Activated CD4-positive, alpha-beta T cell treated with anti-CD3 and anti-CD28 coated beads, Interleukin-10, Interleukin-2, amounts not matched to agents 100 ng/mL and 50 ng/mL, durations not matched to agents 16 hours and 8 hours (primary cell): ENCODE measurements around the gene TDO2.
"Not testable (repeated sequence)": the region's sequence is repeated elsewhere in the genome, so short reads cannot be mapped to it uniquely, and the experiment has no call there.

ENCODE experiments used
- DNase-seq: peaks from one replicate; pipeline ENCODE4 v3.0.0-alpha.2; 2020

Gene TDO2

DNA sequence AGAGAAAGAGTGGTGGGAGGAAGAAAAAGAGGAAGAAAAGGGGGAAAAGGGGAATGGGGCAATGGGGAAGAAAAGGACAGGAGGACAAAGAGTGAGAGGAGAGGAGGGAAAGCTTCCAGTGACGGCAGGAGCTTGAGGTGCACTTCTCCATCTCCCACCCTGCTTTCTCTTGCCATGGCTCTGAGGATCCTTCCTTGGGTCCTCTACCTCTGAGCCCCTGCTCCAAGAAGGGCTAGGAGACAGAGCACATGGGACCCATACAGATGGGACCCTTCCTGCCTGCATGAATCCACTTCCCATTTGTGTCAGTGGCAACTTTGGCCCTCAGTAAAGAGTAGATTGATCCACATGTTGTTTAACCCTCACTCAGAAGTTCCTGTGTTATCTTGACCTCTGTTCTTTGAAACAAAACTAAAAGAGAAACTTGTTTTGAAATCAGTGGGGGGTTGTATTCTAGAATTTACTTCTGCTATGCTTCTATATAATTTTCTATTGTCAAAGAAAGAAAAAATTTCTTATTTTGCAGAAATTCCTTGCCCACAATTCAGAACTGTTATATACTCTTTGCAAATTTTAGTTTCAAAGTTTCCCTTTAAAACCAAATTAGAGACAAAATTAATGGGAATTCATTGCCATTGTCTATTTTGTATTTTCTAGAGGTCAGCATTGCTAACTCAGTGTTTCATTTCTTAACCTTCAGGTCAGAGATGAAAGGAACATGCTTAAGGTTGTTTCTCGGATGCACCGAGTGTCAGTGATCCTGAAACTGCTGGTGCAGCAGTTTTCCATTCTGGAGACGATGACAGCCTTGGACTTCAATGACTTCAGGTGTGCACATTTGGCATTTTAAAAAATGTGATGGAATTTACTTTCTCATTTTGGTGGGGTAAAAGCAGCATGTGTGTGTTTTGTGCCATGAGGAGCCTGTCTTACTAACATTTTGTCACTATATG is 5.0 kb downstream of the TDO2 start:
- DNase-seq = no peak

DNA sequence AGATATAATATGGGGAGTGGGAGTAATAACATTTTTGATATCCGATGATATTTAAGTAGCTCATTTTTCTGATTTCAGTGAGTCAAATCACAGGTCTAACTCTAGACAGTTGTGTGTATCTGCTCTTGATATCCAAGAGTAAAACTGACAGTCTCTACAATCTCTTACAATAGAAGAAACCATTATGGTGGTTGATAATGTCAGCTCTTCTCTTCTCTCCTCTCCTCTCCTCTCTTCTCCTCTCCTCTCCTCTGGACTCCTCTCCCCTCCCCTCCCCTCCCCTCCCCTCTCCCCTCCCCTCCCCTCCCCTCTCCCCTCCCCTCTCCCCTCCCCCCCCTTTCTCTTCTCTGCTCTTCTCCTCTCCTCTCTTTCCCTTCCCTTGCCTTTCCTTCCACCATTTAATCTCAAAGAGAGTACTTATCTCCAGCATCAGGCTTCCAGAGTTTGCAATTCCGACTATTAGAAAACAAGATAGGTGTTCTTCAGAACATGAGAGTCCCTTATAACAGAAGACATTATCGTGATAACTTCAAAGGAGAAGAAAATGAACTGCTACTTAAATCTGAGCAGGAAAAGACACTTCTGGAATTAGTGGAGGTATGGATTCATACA is 6.2 kb downstream of the TDO2 start:
- DNase-seq = no peak

GRCh38 chr4:155911905-155912304 is 8.4 kb downstream of the TDO2 start:
- peak; percentile 18 for DNase-seq

- no peak for DNase-seq
These were observed 11.3 kb downstream of the TDO2 start for GRCh38 chr4:155914782-155915181.

DNA sequence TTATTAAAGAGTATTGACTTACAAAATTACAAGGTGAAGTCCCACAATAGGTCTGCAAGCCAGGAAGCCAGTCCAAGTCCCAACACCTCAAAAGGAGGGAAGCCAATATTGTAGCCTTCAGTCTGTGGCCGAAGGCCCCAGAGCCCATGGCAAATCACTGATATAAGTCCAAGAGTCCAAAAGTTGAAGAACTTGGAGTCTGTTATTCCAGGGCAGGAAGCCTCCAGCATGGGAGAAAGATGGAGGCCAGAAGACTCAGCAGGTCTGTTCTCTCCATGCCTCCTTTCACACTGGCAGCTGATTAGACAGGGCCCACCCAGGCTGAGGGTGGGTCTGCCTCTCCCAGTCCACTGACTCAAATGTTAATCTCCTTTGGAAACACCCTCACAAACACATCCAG is 18.1 kb downstream of the TDO2 start:
- DNase-seq = no peak

- DNase-seq = no peak
These were observed 21.1 kb downstream of the TDO2 start for GRCh38 chr4:155924637-155925036.

DNA sequence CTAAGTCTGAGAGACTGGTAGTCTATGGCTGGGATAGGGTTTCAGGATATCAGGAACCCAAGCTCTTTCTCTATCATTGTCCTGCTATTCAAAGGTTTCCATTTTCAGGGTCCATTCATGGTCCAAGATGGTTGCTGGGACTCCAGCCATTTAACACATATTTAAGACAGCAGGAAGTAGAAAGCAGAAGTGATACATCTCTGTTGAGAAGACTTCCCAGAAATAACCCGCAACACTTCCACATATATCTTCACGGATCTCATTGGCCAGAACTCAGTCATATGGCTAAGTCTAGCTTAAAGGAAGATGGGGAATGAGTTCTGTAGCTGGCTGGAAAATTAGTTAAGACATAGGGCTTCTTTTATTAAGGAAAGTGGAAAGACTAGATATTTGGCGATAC is 26.3 kb downstream of the TDO2 start:
- no peak for DNase-seq

- DNase-seq = no peak
These were observed 26.8 kb downstream of the TDO2 start for GRCh38 chr4:155930330-155930729.

GRCh38 chr4:155931634-155932033 is 28.1 kb downstream of the TDO2 start:
- DNase-seq = no peak

DNA sequence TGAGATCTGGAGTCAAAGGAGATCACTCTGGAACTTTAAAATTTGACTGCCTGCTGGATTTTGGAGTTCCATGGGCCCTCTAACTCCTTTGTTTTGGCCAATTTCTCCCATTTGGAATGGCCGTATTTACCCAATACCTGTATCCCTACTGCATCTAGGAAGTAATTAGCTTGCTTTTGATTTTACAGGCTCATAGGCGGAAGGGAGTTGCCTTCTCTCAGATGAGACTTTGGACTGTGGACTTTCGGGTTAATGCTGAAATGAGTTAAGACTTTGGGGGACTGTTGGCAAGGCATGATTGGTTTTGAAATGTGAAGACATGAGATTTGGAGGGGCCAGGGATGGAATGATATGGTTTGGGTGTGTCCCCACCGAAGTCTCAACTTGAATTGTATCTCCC is 31.1 kb downstream of the TDO2 start:
- DNase-seq = not testable (repeated sequence)

DNA sequence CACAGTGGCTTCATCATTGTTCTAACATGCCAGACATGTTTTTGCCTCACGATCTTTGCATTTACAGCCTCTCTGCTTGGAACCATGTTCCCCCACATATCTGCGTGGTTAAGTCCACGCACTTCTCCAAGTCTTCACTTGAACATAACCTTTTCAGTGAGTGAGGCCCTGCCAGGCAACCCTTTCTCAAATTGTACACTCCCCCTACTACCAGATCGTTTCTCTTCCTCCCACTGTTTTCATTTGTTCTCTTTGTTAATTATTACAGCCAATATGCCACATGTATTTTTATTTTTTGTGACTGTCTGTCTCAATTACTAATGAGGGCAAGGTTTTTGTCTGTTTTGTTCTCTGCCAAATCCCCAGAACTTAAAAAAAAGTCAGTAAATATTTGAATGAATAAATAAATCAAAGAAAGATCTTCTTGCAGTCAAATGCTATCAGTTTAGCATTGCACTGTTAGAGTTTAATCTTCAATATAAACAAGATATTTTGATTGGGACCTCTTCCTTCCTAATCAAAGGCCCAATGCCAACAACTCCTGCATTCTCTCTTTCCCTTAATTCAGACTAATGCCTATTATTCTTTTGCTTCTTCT is 32.0 kb downstream of the TDO2 start:
- no peak for DNase-seq

- DNase-seq = no peak
These were observed 37.7 kb downstream of the TDO2 start for GRCh38 chr4:155941085-155941790.

DNA sequence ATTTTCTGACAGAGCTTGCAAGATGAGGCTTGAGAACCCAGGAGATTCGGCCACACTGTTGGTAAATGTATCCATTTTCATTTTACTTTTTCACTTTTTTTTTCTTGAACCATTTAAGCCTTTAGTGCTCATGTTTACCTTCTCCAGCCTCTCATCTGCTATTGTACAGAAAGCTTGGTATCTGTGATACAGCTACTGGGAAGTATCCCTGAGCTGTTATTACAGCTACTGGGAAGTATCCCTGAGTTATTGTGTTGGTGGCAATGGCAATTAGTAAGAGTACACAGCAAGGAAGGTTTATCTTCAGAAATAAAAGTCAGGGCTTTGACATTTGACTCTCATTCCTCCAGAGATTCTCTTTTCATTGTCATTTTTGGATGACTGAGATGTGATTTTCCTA is 38.3 kb downstream of the TDO2 start:
- no peak for DNase-seq

DNA sequence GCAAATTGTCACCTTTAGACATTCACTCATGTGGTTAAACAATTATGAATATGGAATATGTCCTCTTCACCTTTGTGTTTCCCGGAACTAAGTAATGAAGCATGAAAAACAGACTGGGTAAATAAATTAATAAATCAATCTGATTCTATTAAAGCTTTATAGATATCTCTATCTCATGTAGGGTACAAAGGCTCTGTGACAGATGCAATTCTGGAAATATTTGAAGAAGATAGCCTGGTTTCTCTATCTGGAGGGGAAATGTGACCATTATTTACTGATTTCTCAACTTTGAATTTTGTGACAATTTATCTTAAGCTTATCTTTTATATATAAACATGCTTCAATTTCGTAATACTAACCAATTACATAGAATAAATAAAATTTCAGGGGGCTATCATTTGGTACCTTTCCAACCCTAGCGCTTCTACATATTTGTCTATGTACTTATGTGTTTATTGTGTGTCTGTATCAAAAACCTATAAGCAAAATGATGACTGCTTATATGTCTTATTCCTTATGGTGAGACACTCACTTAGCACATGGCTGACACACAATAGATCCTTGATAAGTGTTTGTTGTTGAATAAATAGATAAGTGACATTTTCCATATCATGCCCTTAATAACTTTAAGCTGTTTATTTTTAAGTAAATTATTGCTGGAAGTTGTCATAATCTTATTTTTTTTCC is 40.3 kb downstream of the TDO2 start:
- no peak for DNase-seq

DNA sequence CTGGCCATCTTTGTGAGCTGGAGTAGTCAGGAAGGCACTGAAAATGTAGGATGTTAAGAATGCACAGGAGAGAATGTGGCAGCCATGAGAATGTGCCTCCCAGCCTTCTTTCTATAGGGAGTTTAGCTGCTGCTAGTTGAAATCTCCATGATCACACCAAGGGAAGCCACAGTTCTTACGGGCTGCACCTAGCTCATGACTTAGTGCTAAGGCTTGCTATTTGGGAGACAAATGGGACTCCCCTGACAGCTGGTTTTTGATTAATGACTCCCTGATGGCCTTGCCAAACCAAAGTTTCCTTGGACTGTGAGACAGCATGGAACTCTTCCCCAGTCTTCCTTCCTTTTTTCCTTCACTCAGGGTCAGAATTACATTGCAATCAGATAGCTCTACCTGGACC is 41.0 kb downstream of the TDO2 start:
- no peak for DNase-seq

DNA sequence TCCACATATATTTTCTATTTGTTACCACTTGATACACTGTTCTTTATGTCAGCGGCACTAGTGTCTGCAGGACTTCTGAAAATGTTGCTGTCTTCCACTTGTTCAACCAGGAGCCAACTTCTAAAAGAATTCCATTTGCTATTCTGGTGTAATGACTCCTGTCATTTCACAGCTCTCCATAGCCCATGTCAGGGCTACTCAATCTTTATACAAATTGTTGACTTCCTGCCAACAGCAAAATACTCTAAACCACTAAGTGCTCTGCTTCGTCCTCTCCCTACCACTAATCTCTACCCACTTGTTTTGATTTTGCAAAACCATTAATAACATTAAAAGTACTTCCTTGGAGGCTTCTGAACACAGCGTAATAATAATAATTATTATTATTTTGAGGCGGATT is 43.0 kb downstream of the TDO2 start:
- no peak for DNase-seq

DNA sequence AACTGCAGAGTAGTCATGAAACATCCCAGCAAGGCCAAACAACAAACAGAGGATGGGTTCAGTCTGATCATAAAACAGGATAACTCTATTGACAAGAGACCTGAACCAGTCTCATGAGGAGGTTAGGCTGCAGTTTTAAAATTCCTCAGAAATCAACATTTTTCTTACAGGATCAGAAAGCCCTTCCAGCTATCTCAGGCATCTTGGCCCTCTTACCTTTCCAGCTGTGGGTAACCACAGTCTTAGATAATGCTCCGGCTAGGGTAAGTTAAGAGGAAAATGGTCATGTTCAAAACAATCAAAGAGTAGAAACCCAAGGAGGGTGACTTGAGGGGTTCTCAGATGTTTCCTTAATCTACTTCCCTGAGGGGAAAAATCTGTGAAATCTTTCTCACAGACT is 45.0 kb downstream of the TDO2 start:
- no peak for DNase-seq

GRCh38 chr4:155950461-155950860 is 47.0 kb downstream of the TDO2 start:
- no peak for DNase-seq

- DNase-seq = no peak
These were observed 49.0 kb downstream of the TDO2 start for GRCh38 chr4:155952501-155952901.

DNA sequence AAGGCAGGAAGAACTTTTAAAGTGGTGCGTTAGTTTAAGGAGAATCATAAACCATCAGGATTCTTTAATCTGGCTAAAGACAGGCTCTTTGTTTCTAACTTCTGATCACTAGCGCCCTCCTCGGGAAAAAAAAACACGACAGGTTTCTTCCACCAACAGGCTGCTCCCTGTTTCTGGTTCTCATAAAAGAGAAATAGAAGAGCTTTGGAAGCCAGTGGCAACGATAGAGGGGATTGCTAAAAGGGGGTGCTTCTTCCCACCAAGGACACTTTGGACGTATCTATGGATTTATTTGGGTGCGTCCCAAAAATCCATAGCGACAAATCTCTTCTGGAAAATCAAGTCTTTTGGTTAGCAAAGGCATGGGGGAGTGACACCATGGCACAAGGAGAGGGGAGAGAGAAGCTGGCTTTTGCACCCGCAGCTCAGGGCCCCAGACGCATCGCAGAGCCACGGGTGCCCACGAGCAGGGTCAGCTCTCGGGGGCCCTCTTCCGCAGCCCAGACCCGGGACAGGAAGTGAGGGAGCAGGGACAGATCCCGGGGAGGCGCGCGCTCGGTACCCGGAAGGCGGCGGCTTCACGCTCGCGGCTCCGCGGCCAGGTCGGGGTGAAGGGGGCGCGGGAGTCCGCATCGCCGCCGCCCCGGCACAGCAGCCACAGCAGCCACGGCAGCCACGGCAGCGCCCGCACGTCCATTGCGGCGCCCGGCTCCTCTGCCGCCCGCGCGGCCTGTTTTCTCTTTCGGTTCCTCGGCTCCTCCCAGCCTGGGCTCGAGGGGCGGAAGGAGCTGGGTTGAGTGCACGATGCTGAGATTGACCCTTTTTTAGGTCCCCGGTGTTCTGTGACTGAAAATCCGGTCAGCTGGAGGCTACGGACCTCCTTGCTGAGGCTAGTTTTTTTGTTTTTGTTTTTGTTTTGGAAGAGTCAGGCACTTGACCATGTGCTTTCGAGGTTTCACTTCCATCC is 49.9 kb downstream of the TDO2 start, which contains the start of gene CTSO:
TSS of gene CTSO (minus strand) at position 716 of the 967 bp plus-strand sequence. CDS start at position 697, 19 bp downstream.
- DNase-seq = peak; percentile 72

GRCh38 chr4:155954118-155954685 is 50.7 kb downstream of the TDO2 start:
- no peak for DNase-seq
